Choroid plexus epithelial cell (primary cell): ENCODE data around the gene AFAP1L2.

Source experiments
- DNase-seq: peaks from one replicate; pipeline ENCODE4 v3.0.0-alpha.2; 2010; ENCODE audit warnings: low read depth
- H3K4me3 ChIP-seq: 2 replicates; pipeline ENCODE4 v1.5.1; 2011; ENCODE audit warnings: low read depth, mild to moderate bottlenecking, control low read depth, low read length, moderate library complexity
- CTCF ChIP-seq: conservative IDR thresholded peaks from 2 replicates; pipeline ENCODE4 v1.5.1; 2011; ENCODE audit warnings: low read depth, mild to moderate bottlenecking, control low read depth, inconsistent platforms, low read length, moderate library complexity

The AFAP1L2 gene

GRCh38 chr10:114305521-114305925, 98.8 kb downstream of the AFAP1L2 start:
- DNase-seq, result no peak
- no peak overlapping the region for H3K4me3 ChIP-seq
- TF ChIP-seq CTCF, result no peak

GRCh38 chr10:114304571-114305421, 99.5 kb downstream of the AFAP1L2 start:
- peak; percentile 67 for TF ChIP-seq CTCF
- H3K4me3 ChIP-seq, result peak overlapping the region; percentile 38
- DNase-seq, result no peak

DNA sequence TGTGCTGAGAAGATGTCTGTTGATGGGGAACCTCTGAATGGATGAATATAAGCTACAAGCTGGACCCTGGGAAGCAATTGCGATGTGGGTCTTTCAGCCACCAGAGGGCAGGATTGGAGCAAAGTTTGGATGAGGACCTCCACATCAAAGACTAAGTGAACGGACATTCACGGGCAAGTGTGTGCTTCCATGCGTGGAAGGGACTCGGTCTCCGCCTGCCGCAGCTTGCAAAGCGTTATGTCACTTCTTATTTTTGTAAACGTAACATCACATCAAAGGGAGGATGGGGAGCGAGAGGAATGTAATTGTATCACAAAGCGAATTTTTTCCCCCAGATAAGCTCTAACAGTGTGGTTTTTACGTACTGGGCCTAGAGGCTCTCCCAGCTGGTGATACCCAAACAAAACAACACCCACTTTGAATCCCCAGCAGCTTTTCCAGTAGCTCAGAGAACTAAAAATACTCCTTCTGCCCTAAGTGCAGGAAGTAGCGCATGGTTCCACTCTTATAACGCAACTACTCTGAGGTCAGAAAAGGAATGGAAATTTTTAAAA, 100.2 kb downstream of the AFAP1L2 start:
- H3K4me3 ChIP-seq, result peak overlapping the region; percentile 32

GRCh38 chr10:114303556-114303955, 100.7 kb downstream of the AFAP1L2 start:
- no peak for DNase-seq
- TF ChIP-seq CTCF, result no peak
- H3K4me3 ChIP-seq, result no peak overlapping the region

More for the DNA sequence above, 100.2 kb downstream of the AFAP1L2 start:
- DNase-seq, result peak; percentile 95
- TF ChIP-seq CTCF, result peak; percentile 92

DNA sequence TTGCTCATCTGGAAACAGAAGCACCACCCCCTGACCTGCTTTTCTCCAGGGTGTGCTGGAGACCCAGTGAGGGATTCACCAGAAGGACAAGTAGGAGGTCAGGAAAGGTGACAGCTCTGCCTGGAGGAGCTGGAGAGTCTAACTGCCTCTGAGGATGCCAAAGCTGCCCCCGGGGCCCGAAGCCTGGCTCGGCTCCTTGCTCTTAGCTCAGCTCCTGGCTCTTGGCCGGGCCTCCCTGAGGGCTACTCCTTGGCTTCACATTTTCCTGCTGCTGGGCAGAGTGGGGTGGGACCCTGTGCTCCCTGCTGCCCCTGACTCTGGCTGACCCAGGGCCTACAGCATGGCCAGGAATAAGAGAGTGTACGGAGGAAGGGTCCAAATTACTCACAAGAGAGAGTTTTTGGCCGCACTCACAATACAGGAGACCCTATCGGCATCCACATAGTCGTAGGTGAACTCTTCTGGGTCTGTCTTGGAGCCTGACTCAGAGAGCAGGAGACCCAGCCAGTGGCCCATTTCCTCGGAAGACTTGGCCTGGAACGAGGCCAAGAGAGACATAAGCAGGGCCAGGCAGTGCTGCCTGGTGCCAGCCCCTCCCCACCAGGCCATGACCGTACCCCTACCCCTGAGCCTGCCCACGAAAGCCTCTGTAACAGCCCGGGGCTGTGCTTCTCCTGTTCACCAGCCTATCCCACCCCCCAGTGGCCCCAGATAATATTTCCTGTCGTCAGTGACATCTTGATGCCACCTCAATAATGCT, 102.2 kb downstream of the AFAP1L2 start:
- DNase-seq, result no peak
- no peak for TF ChIP-seq CTCF
- H3K4me3 ChIP-seq, result no peak overlapping the region

- no peak overlapping the region for H3K4me3 ChIP-seq
- DNase-seq, result no peak
- TF ChIP-seq CTCF, result no peak
Observed at GRCh38 chr10:114301177-114301576, 103.1 kb downstream of the AFAP1L2 start.
